Stomach (tissue), 9 donors: ENCODE results near the gene JAKMIP1. TPM values are rescaled to one million over a fixed set of nuclear protein-coding genes. Genes with fewer than 3 reads are reported as not detected.
A peak's percentile ranks its signal among the peaks of the same experiment; 100 is the strongest.

Experiments used
- DNase-seq, 2 donors: peaks; one replicate each; pipeline versions ENCODE4 v3.0.0 to v3.0.0-alpha.2; 2013 to 2019
- H3K27ac ChIP-seq, 5 donors: fragments of 200-600 bp in 4 of 5; sonication (generic) in 4 of 5; one replicate each; pipeline ENCODE4 v1.5.1; 2013 to 2019; ENCODE audit warnings: mild to moderate bottlenecking in 1 of 5, moderate library complexity in 1 of 5
- H3K27me3 ChIP-seq, 3 donors: fragments of 200-600 bp; sonication (generic); one replicate each; pipeline ENCODE4 v1.5.1; 2017 to 2019; ENCODE audit warnings: mixed run types in 1 of 3
- H3K36me3 ChIP-seq, 4 donors: fragments of 200-600 bp; sonication (generic); 1 replicate in 3 of 4; 2 replicates in 1 of 4; pipeline ENCODE4 v1.5.1; 2016 to 2019
- H3K4me1 ChIP-seq, 4 donors: fragments of 200-600 bp; sonication (generic); one replicate each; pipeline ENCODE4 v1.5.1; 2016 to 2019
- H3K4me3 ChIP-seq, 4 donors: fragments of 200-600 bp; sonication (generic) in 3 of 4; one replicate each; pipeline ENCODE4 v1.5.1; 2016 to 2019; ENCODE audit warnings: mild to moderate bottlenecking in 1 of 4
- H3K9me3 ChIP-seq, 4 donors: fragments of 200-600 bp; sonication (generic); one replicate each; pipeline ENCODE4 v1.5.1; 2016 to 2019
- CTCF ChIP-seq, 7 experiments: fragments of 450-650 bp in 4 of 7; fragments of 200-600 bp in 3 of 7; sonication (generic) in 3 of 7; IDR thresholded peaks; one replicate each; pipeline ENCODE4 v1.5.1; 2016 to 2019; ENCODE audit warnings: antibody characterized with exemption in 7 of 7, control low read depth in 2 of 7, mild to moderate bottlenecking in 1 of 7
- EP300 ChIP-seq: sonication (generic); formaldehyde crosslinking; IDR thresholded peaks from one replicate; pipeline ENCODE4 v1.6.1; 2017; ENCODE audit warnings: antibody characterized with exemption
- POLR2A ChIP-seq, 4 donors: fragments of 450-650 bp; IDR thresholded peaks; one replicate each; pipeline ENCODE4 v1.6.1; 2016; ENCODE audit warnings: antibody characterized with exemption in 4 of 4, control low read depth in 2 of 4, mild to moderate bottlenecking in 1 of 4, moderate library complexity in 1 of 4
- POLR2AphosphoS5 ChIP-seq, 3 donors: sonication (generic); formaldehyde crosslinking; IDR thresholded peaks; one replicate each; pipeline ENCODE4 v1.6.1; 2016; ENCODE audit warnings: antibody characterized with exemption in 3 of 3
- WGBS, 5 donors: extraction: QIAGEN DNeasy Blood & Tissue Kit in 3 of 5; methylation state at CpG; one replicate each; pipeline versions ENCODE4 v1.1.5 to v1.1.7; 2013 to 2018; 5-methylcytosine and 5-hydroxymethylcytosine counted together
- intact Hi-C: fragments of 100-400 bp; cut with DNase I; formaldehyde crosslinking; loops from one replicate; pipeline ENCODE4 v1.15.1; 2023; ENCODE audit warnings: low total_unique reads
- polyA plus RNA-seq, 3 donors: library from polyadenylated mRNA; stranded (reverse); fragments of 200-250 nt; gene quantifications; one replicate each; pipeline ENCODE4 v1.2.3, GENCODE V29; 2013
- total RNA-seq, 5 donors: library from RNA; depleted of rRNA; stranded (reverse); fragments of >200 nt; gene quantifications; one replicate each; pipeline versions ENCODE4 v1.1.0 to v1.2.3, GENCODE V29; 2014 to 2016
- donor health status: healthy with polysubstance abuse.
- donor health status: Bipolar disorder and iron deficiency.
- donor health status: healthy.

Gene JAKMIP1
- total and polyA plus RNA-seq, 8 donors = 0.18 to 10.3 (median 0.54) TPM; not detected in 2

DNA sequence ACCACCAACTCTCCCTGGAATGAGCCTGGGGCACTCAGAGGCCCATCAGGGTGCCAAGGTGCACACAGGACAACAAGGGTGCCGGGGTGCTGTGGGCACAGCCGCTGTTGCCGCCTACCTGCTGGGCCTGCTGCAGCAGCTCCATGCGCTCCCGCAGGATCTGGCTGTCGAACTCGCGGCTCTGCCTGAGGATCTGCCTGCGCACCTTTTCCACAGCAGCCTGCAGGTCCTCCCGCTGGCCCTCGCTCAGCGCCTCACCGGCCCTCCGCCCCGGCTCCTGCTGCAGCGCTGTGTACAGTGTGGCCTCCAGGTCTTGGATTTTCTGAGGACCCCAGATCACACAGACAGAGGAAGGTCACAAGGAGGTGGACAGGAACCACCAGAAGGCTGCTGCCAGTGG, 164.6 kb downstream of the JAKMIP1 start:
- no peak overlapping the region for H3K4me3 ChIP-seq
- no peaks in the 10 kb centered on the region for H3K9me3 ChIP-seq
- H3K27ac ChIP-seq = no peak overlapping the region
- TF ChIP-seq POLR2AphosphoS5 (IDR thresholded peaks at IDR 0.05) (no peak), CTCF (IDR thresholded peaks at IDR 0.05) (no peak), POLR2A (IDR thresholded peaks at IDR 0.05) (no peak), EP300 (no peak)
- no peaks in the 10 kb centered on the region for H3K36me3 ChIP-seq
- peaks cover 0 to 12% (median 0%) of the 10 kb centered on the region in 4 donors for H3K4me1 ChIP-seq
- no peaks in the 10 kb centered on the region for H3K27me3 ChIP-seq
- 87 to 98% (median 94%) methylated on average over 10 to 16 of the region's 16 CpGs for WGBS, 5 donors
- no peak for DNase-seq
- intact Hi-C loops = no loop called here

DNA sequence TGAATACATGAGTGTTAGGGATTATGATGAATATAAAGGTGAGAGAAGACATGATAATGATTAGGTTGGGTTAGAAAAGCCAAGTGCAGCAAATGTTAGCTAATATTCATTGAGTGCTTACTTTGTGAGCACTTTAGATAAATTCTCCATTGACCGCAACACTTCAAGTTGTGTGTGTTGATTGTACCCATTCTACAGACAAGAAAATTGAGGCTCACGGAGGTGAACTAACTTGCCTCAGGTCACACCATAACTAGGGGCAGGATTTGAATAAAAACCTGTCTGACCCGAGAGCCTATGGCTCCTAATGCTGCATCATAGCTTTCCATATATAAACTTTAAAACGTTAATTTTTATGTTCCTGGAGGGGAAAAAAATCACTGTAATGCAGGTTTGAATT, 167.0 kb downstream of the JAKMIP1 start:
- peaks cover 0 to 12% (median 0%) of the 10 kb centered on the region in 4 donors for H3K4me1 ChIP-seq
- TF ChIP-seq POLR2A (IDR thresholded peaks at IDR 0.05) (no peak), CTCF (IDR thresholded peaks at IDR 0.05) (no peak), EP300 (no peak), POLR2AphosphoS5 (IDR thresholded peaks at IDR 0.05) (no peak)
- no peaks in the 10 kb centered on the region for H3K27me3 ChIP-seq
- WGBS, 5 donors = 65 to 87% (median 69%) methylated on average over 4 of the region's 4 CpGs
- H3K4me3 ChIP-seq = no peak overlapping the region
- no peaks in the 10 kb centered on the region for H3K9me3 ChIP-seq
- intact Hi-C loops = no loop called here
- H3K27ac ChIP-seq = peak overlapping the region in 2 of 5 donors; percentile 20 to 61
- no peaks in the 10 kb centered on the region for H3K36me3 ChIP-seq
- no peak for DNase-seq

GRCh38 chr4:6032249-6033244, 167.8 kb downstream of the JAKMIP1 start:
- Histone ChIP-seq H3K9me3 (no peaks in the 10 kb centered on the region), H3K36me3 (no peaks in the 10 kb centered on the region), H3K4me3 (no peak overlapping the region), H3K4me1 (peaks cover 0 to 12% (median 0%) of the 10 kb centered on the region in 4 donors), H3K27ac (peak overlapping the region in 3 of 5 donors; percentile 20 to 61 (median 25)), H3K27me3 (no peaks in the 10 kb centered on the region)
- intact Hi-C loops = no loop called here
- WGBS, 5 donors = 48 to 63% (median 54%) methylated on average over 11 of the region's 11 CpGs
- TF ChIP-seq POLR2AphosphoS5 (IDR thresholded peaks at IDR 0.05) (peak in 1 of 3 donors; percentile 11), EP300 (no peak), CTCF (IDR thresholded peaks at IDR 0.05) (peak in 2 of 7 experiments; percentile 23 to 68), POLR2A (IDR thresholded peaks at IDR 0.05) (no peak)
- DNase-seq = peak; percentile 37 to 72

- Histone ChIP-seq H3K4me1 (peaks cover 0 to 12% (median 0%) of the 10 kb centered on the region in 4 donors), H3K36me3 (no peaks in the 10 kb centered on the region), H3K9me3 (no peaks in the 10 kb centered on the region), H3K27me3 (no peaks in the 10 kb centered on the region), H3K27ac (peak overlapping the region in 1 of 5 donors; percentile 61), H3K4me3 (no peak overlapping the region)
- TF ChIP-seq POLR2A (IDR thresholded peaks at IDR 0.05) = no peak
- no peak for TF ChIP-seq EP300
- 37 to 57% (median 41%) methylated on average over 5 of the region's 5 CpGs for WGBS, 5 donors
- intact Hi-C loops = no loop called here
- peak in 1 of 2 donors; percentile 36 for DNase-seq
Observed at GRCh38 chr4:6031846-6032245, 168.5 kb downstream of the JAKMIP1 start.
